ENCODE measurements around the gene CYP21A2. TPM values are rescaled to one million over a fixed set of nuclear protein-coding genes. Genes with fewer than 3 reads are reported as not detected.
A peak's percentile ranks its signal among the peaks of the same experiment; 100 is the strongest.

Gene CYP21A2
- total and polyA plus RNA-seq, 8 donors: 0.23 to 2.7 (median 0.77) TPM

DNA sequence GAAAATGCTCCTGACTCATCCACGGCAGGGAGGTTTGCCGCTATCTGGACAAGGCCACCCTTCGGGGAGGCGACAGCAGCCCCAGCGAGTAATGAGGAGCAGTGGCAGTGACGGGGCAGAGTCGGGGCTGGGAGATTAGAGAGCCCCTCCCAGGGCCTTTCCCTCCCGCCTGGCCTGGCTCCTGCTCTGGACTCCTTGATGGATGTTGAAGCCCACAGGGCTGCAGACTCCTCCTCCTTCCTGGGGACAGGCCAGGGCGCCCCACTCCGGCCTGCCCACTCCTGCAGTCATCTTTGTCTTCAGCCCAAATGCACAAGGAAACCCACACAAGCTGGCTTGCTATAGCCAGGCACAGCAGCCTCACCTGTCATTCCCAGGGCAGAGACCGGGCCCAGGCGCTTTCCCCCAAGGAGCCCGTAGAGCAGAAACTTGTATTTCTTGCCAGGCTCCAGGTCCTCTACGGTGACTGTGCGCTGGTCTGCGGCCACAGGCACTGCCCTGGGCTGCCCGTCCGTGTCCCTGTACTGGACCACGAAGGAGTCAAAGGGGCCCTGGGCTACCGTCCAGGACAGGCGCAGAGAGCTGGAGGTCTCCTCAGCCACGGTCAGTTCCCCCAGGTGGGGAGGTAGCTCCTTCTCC lies 7.7 kb downstream of the CYP21A2 start:
- WGBS, 2 donors: 72 to 78% methylated on average over 22 of the region's 22 CpGs
- TF ChIP-seq, protein P1, sequence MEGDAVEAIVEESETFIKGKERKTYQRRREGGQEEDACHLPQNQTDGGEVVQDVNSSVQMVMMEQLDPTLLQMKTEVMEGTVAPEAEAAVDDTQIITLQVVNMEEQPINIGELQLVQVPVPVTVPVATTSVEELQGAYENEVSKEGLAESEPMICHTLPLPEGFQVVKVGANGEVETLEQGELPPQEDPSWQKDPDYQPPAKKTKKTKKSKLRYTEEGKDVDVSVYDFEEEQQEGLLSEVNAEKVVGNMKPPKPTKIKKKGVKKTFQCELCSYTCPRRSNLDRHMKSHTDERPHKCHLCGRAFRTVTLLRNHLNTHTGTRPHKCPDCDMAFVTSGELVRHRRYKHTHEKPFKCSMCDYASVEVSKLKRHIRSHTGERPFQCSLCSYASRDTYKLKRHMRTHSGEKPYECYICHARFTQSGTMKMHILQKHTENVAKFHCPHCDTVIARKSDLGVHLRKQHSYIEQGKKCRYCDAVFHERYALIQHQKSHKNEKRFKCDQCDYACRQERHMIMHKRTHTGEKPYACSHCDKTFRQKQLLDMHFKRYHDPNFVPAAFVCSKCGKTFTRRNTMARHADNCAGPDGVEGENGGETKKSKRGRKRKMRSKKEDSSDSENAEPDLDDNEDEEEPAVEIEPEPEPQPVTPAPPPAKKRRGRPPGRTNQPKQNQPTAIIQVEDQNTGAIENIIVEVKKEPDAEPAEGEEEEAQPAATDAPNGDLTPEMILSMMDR (IDR thresholded peaks at IDR 0.05): no peak
- no peaks in the 10 kb centered on the region for H3K36me3 ChIP-seq
- no peak for FAIRE-seq
- no peak for DNase-seq
- no peak for ATAC-seq
- intact Hi-C loops (cut with DNase I): no loop called here
- H3K9me3 ChIP-seq: no peaks in the 10 kb centered on the region
- no peak overlapping the region for H3K27ac ChIP-seq
- H3K4me3 ChIP-seq: no peak overlapping the region
- H3K4me1 ChIP-seq: no peaks in the 10 kb centered on the region
- H3K27me3 ChIP-seq: no peaks in the 10 kb centered on the region

DNA sequence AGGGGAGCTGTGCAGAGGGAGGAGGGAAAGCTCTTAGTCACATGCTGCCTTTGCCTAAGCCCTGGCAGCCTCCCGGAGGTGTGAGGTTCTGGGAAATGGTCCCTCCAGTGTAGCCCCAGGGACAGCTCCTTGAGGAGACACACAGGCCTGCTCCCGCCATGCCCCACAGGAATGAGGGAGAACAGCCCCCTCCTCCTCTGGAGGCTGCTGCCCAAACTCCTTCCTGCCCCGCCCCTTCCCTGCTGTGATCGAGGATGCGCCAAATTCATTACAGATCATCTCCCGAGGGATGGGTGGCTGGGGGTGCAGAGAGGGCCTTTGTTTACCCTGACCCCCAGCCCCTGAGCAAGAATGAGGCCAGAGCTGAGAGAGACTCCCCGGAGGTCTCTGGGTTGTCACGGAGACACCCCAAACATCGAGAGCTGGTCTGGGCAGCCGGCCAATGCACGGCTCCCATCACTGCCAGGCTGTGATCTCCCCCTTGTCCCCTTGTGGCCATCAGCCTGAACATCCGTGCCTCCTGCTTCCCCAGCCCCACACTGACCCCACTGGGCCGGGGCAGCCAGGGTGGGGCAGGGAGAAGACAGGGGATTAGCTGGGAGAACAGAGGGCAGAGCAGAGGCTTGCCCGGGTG lies 8.4 kb downstream of the CYP21A2 start:
- no peak for ATAC-seq

DNA sequence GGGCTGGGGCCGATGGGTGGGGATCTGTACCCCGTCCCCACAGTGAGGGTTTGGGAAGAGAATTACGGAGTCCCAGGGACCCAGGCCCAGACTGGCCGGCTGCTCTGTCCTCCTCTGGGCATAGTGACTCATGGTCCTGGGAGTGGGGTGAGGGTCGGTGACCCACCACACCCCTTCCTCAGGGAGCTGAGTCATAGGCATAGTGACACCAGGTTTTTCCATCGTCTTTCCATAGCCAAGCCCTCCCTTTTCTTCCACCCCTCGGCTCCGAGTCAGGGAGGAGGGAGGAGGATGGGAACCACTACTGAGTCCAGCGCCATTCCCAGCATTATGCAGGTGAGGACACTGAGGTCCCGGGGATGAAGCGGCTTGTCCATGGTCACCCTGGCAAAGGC lies 8.9 kb downstream of the CYP21A2 start:
- DNase-seq: no peak
- Histone ChIP-seq H3K27me3 (no peaks in the 10 kb centered on the region), H3K9me3 (no peaks in the 10 kb centered on the region), H3K4me1 (no peaks in the 10 kb centered on the region), H3K36me3 (no peaks in the 10 kb centered on the region), H3K4me3 (no peak overlapping the region), H3K27ac (no peak overlapping the region)
- no peak for FAIRE-seq
- 62 to 75% methylated on average over 11 of the region's 11 CpGs for WGBS, 2 donors
- intact Hi-C loops (cut with DNase I): no loop called here
- TF ChIP-seq, protein P1 (IDR thresholded peaks at IDR 0.05): no peak
- ATAC-seq: peak in 3 of 4 donors; percentile 6 to 30 (median 6)

More for the DNA sequence above, 8.4 kb downstream of the CYP21A2 start:
- no peaks in the 10 kb centered on the region for H3K27me3 ChIP-seq
- no peak for DNase-seq
- no peak for FAIRE-seq
- TF ChIP-seq, protein P1 (IDR thresholded peaks at IDR 0.05): no peak
- H3K4me3 ChIP-seq: no peak overlapping the region
- H3K4me1 ChIP-seq: no peaks in the 10 kb centered on the region
- intact Hi-C loops (cut with DNase I): no loop called here
- no peaks in the 10 kb centered on the region for H3K9me3 ChIP-seq
- 35 to 47% methylated on average over 14 of the region's 14 CpGs for WGBS, 2 donors
- no peaks in the 10 kb centered on the region for H3K36me3 ChIP-seq
- H3K27ac ChIP-seq: no peak overlapping the region

DNA sequence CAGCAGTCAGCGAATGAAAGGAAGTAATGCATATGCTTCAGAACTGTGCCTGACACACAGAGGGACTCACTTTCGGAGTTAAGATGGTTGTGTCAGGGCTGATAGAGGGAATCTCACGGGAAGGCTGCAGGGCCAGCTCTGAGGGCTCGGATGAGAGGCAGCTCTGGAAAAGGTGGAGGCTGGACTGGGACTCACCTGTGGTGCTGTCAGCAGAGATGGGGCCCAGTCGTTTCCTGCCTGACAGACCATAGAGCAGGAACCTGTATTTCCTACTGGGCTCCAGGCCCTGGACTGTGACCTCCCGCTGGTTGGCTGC lies 9.3 kb downstream of the CYP21A2 start:
- intact Hi-C loops (cut with DNase I): no loop called here
- no peak for FAIRE-seq
- WGBS, 2 donors: 61 to 73% methylated on average over 6 of the region's 6 CpGs
- Histone ChIP-seq H3K36me3 (no peaks in the 10 kb centered on the region), H3K27ac (no peak overlapping the region), H3K4me1 (no peaks in the 10 kb centered on the region), H3K27me3 (no peaks in the 10 kb centered on the region), H3K9me3 (no peaks in the 10 kb centered on the region), H3K4me3 (no peak overlapping the region)
- TF ChIP-seq, protein P1 (IDR thresholded peaks at IDR 0.05): no peak
- no peak for ATAC-seq
- no peak for DNase-seq
